Right lobe of liver (tissue), 4 donors: ENCODE measurements around the gene PIN4.

Source experiments
- CTCF ChIP-seq, 4 donors: fragments of 200-600 bp in 3 of 4; fragments of 450-650 bp in 1 of 4; IDR thresholded peaks; one replicate each; pipeline versions ENCODE4 v1.5.1 to v1.8.0; 2016 to 2022; ENCODE audit warnings: antibody characterized with exemption in 4 of 4, mild to moderate bottlenecking in 2 of 4
- POLR2A ChIP-seq: fragments of 450-650 bp; IDR thresholded peaks from one replicate; pipeline ENCODE4 v1.6.1; 2017; ENCODE audit warnings: antibody characterized with exemption, mild to moderate bottlenecking
- donor health status: DM: no; HTN: no; CAD: no.
- donor health status: DM: no; HTN: no; CAD: no.
- donor health status: DM: no; HTN: yes; CAD: no.

GRCh38 chrX:72169008-72169728 lies 12.4 kb upstream of the PIN4 start:
- no peak for TF ChIP-seq CTCF (IDR thresholded peaks at IDR 0.05)
- TF ChIP-seq POLR2A, result no peak
